ENCODE results near the gene KAT8. TPM values are rescaled to one million over a fixed set of nuclear protein-coding genes. Genes with fewer than 3 reads are reported as not detected.
"Not testable (repeated sequence)": the region's sequence is repeated elsewhere in the genome, so short reads cannot be mapped to it uniquely, and the experiment has no call there.

The KAT8 gene
- total RNA-seq, 2 donors from 2014 or later, result 58.0 to 64.3 TPM

DNA sequence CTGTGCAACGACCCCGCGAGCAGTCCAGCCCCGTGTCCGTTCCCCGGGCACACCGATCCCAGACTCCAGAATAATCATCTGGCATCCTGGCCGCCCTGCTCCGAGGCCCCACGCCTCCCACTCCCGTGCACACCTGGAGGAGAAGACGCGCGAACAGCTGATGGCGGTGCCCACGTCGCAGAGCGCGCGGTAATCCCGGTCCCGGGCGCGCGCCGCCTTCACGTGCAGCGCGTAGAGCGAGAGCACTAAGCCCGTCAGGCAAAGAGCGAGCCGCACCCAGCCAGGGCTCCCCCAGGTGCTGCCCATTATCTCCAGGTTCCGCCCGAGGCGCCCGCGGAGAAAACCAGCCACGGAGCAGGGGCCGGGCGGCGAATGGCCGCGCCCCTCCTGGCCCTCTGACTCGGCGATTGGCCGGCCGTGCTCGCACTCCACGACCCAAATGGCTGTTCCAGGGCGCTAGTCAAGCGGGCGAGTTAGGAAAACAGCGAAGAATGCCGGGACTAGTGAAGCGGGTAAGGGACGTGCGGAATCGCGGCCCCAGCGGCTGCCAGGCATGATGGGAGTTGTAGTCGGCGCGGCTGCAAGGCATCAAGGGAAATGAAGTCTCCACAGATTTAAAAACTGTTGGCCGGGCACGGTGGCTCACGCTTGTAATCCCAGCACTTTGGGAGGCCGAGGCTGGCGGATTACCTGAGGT, 22.9 kb upstream of the KAT8 start, which contains the start of gene VKORC1:
Gene VKORC1 (minus strand): TSS at position 374 of the 697 bp plus-strand sequence. CDS start 68 bp downstream, at position 306.
- Histone ChIP-seq H3K4me3 (peak within 1 kb of the TSS; percentile 63 to 88), H3K27ac (peak within 1 kb of the TSS; percentile 85 to 86), H3K27me3 (no peaks in the 10 kb centered on the region), H3K36me3 (peaks cover 12% of the 10 kb centered on the region), H3K4me1 (peaks cover 0 to 26% of the 10 kb centered on the region in 2 donors), H3K9me3 (no peaks in the 10 kb centered on the region)
- peak; percentile 98 for DNase-seq (ENCODE audit: low spot score)
- TF ChIP-seq, protein P1, sequence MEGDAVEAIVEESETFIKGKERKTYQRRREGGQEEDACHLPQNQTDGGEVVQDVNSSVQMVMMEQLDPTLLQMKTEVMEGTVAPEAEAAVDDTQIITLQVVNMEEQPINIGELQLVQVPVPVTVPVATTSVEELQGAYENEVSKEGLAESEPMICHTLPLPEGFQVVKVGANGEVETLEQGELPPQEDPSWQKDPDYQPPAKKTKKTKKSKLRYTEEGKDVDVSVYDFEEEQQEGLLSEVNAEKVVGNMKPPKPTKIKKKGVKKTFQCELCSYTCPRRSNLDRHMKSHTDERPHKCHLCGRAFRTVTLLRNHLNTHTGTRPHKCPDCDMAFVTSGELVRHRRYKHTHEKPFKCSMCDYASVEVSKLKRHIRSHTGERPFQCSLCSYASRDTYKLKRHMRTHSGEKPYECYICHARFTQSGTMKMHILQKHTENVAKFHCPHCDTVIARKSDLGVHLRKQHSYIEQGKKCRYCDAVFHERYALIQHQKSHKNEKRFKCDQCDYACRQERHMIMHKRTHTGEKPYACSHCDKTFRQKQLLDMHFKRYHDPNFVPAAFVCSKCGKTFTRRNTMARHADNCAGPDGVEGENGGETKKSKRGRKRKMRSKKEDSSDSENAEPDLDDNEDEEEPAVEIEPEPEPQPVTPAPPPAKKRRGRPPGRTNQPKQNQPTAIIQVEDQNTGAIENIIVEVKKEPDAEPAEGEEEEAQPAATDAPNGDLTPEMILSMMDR (IDR thresholded peaks at IDR 0.05), result no peak

DNA sequence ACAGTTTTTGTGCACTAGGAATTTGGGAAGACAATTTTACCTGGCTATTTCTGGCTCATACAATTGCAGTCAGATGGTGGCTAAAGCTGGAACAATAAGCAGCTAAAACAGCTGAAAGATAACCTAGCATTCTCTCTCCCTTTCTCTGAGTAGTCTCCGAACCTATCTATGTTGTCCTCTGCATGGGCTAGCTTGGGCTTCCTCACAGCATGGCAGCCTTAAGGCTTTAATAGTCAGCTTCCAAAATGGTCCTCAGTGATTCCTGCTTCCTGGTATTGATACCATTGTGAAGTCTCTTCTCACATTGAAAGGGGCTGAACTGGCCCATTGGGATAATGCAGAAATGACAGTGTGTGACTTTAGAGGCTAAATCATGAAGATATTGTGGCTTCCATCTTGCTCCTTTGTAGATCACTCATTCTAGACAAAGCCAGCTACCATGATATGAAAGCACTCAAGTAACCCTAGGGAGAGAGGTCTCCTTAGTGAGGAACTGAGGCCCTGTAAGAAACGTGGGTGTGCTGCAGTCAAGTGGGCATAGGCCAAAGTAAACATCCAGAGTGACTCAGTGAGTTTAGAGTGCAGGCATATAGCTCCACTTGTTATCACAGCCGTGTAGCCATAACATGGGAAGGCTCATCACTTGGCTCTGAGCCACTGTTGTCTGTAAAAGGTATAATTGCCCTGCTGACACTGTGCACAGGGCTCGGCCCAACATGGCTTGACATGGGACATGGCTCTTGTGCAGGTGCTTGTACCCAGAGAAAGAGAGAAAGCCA, 17.4 kb upstream of the KAT8 start:
- TF ChIP-seq, protein P1 (IDR thresholded peaks at IDR 0.05), result no peak

DNA sequence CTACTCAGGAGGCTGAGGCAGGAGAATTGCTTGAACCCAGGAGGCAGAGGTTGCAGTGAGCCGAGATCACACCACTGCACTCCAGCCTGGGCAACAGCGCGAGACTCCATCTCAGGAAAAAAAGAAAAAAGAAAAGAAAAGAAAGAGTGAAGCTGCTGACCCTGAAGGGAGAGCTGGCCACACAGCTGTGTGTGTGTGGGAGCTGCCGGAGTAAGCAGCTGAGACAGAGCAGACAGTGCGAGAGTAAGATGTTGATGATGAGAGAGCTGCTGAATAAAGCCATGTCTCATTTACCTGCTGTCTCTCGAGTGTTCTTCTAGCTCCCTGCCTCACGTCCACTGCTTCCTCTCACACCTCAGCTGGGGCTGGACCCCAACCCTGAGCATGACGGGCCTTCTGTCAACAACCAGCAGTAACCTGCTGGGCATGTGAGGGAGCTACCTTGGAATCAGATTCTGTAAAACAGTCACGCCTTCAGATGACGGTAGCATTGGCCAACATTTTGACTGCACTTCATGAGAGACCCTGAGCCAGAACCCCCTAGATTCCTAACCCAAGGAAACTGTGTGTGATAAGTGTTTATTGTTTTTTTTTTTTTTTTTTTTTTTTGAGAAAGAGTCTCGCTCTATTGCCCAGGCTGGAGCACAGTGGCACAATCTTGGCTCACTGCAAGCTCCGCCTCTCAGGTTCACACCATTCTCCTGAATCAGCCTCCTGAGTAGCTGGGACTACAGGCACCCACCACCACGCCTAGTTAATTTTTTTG, 16.4 kb upstream of the KAT8 start:
- H3K27me3 ChIP-seq, H3K9me3 ChIP-seq: not testable (repeated sequence)

More for the DNA sequence above, 17.4 kb upstream of the KAT8 start:
- Histone ChIP-seq H3K4me3 (no peak overlapping the region), H3K36me3 (no peaks in the 10 kb centered on the region), H3K27ac (no peak overlapping the region), H3K4me1 (peaks cover 0 to 7% of the 10 kb centered on the region in 2 donors), H3K9me3 (no peaks in the 10 kb centered on the region), H3K27me3 (no peaks in the 10 kb centered on the region)
- no peak for DNase-seq (ENCODE audit: low spot score)

DNA sequence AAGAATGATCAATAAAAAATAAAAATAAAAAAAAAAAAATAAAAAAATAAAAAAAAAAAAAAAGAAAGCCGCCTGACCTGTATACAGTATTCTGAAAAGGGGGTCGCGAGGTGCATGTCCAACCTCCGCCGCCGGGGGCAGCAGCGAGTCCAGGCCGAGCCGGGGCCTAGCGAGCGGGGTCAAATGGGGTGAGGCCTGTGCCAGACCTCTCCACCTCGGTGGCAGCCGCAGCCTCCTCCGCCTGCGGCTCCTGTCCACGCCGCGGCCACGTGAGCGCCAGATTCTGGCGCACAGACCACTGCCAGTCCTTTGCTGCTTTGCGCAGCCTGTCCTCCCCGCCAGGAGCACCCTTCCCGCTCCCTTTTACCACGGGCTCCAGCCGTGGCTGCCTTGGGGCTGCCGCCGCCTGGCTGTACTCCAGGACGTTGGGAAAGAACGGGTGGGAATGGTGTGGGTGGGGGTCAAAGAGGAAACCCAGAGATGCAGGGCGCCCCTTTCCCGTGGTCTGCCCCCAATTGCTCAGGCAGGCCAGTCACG, 11.7 kb upstream of the KAT8 start:
- TF ChIP-seq, protein P1 (IDR thresholded peaks at IDR 0.05), result peak; percentile 78 to 97
- H3K27ac ChIP-seq, result peak overlapping the region; percentile 63 to 71
- peaks cover 0 to 24% of the 10 kb centered on the region in 2 donors for H3K4me1 ChIP-seq
- H3K27me3 ChIP-seq, result no peaks in the 10 kb centered on the region
- H3K4me3 ChIP-seq, result peak overlapping the region in 1 of 2 donors; percentile 29
- peaks cover 15% of the 10 kb centered on the region for H3K36me3 ChIP-seq
- peak; percentile 92 for DNase-seq (ENCODE audit: low spot score)
- H3K9me3 ChIP-seq, result no peaks in the 10 kb centered on the region

More for the DNA sequence above, 16.4 kb upstream of the KAT8 start:
- not testable (repeated sequence) for H3K4me1 ChIP-seq; H3K4me3 ChIP-seq; H3K36me3 ChIP-seq; DNase-seq (ENCODE audit: low spot score); H3K27ac ChIP-seq

DNA sequence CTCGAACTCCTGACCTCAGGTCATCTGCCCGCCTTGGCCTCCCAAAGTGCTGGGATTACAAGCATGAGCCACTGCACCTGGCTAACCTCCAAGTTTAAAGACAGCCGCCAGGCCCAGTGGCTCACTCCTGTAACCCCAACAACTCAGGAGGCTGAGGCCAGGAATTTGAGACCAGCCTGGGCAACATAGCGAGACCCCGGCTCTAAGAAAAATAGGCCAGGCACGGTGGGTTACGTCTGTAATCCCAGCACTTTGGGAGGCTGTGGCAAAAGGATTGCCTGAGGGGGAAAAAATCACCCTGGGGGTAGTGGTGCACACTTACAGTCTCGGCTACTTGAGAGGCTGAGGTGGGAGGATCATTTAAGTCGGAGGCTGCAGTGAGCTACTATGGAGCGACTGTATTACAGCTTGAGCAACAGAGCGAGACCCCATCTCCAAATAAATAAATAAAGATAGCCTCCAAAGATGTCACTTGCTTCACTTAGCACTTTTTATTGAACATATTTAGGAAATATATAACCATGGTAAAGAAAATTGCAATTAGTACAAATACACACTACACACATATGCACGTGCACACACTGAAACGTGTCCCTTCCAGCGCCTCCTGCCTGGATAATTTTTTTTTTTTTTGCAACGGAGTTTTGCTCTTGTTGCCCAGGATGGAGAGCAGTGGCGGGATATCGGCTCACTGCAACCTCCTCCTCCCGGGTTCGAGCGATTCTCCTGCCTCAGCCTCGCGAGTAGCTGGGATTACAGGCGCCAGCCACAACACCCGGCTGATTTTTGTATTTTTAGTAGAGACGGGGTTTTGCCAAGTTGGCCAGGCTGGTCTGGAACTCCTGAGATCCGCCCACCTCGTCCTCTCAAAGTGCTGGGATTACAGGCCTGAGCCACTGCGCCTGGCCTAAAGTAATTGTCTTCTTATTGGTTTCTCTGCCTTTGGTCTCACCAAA, 10.7 kb upstream of the KAT8 start:
- TF ChIP-seq, protein P1 (IDR thresholded peaks at IDR 0.05), result no peak
- H3K9me3 ChIP-seq, result no peaks in the 10 kb centered on the region
- H3K4me1 ChIP-seq, result peaks cover 0 to 24% of the 10 kb centered on the region in 2 donors
- H3K36me3 ChIP-seq, result peaks cover 23% of the 10 kb centered on the region
- no peaks in the 10 kb centered on the region for H3K27me3 ChIP-seq
- no peak for DNase-seq (ENCODE audit: low spot score)
- no peak overlapping the region for H3K4me3 ChIP-seq
- H3K27ac ChIP-seq, result no peak overlapping the region
